Lower lobe of right lung (tissue), 2 donors: ENCODE data around the gene HMBS. TPM values are rescaled to one million over a fixed set of nuclear protein-coding genes. Genes with fewer than 3 reads are reported as not detected.

Source experiments
- ATAC-seq, 2 donors: fragments of 200-7000 bp; cut with Tn5 transposase; one replicate each; pipeline ENCODE4 v1.9.1; 2020 to 2022; ENCODE audit warnings: mild to moderate bottlenecking in 2 of 2, moderate library complexity in 2 of 2
- DNase-seq: peaks from one replicate; pipeline ENCODE4 v3.0.0-alpha.2; 2020
- H3K27ac ChIP-seq: fragments of 200-600 bp; one replicate; pipeline ENCODE4 v1.8.0; 2022
- H3K27me3 ChIP-seq: fragments of 200-600 bp; one replicate; pipeline ENCODE4 v1.8.0; 2022; ENCODE audit warnings: low read depth
- H3K36me3 ChIP-seq: fragments of 200-600 bp; one replicate; pipeline ENCODE4 v1.8.0; 2022; ENCODE audit warnings: mild to moderate bottlenecking
- H3K4me1 ChIP-seq: fragments of 200-600 bp; one replicate; pipeline ENCODE4 v1.8.0; 2022
- H3K4me3 ChIP-seq: fragments of 200-600 bp; one replicate; pipeline ENCODE4 v1.8.0; 2022; ENCODE audit warnings: mild to moderate bottlenecking
- H3K9me3 ChIP-seq: fragments of 200-600 bp; one replicate; pipeline ENCODE4 v1.8.0; 2022
- intact Hi-C: fragments of 100-400 bp; cut with DNase I; formaldehyde crosslinking; loops from one replicate; pipeline ENCODE4 v1.11.0; 2022
- total RNA-seq: library from RNA; stranded (reverse); fragmentation: NEBNext Ultra II Directional; extraction: Animal tissue kit (Norgen Biotek cat#: 25700); gene quantifications from one replicate; pipeline ENCODE4 v1.2.1, GENCODE V29; 2021
- TF ChIP-seq, protein P1 (sequence below): fragments of 200-600 bp; IDR thresholded peaks from one replicate; pipeline ENCODE4 v1.8.0; 2022; ENCODE audit warnings: antibody characterized with exemption, mild to moderate bottlenecking
- donor health status: DM: no; HTN: yes; CAD: no; lungs with severe emphysema.

The HMBS gene
- total RNA-seq, 1 donor from 2014 or later, result 16.7 TPM

GRCh38 chr11:119116235-119116594 is 31.5 kb downstream of the HMBS start:
- Histone ChIP-seq H3K4me3 (peak overlapping the region; percentile 23), H3K27ac (peak overlapping the region; percentile 68), H3K4me1 (peaks cover 6% of the 10 kb centered on the region), H3K27me3 (no peaks in the 10 kb centered on the region), H3K36me3 (peaks cover 57% of the 10 kb centered on the region), H3K9me3 (no peaks in the 10 kb centered on the region)
- TF ChIP-seq, protein P1, sequence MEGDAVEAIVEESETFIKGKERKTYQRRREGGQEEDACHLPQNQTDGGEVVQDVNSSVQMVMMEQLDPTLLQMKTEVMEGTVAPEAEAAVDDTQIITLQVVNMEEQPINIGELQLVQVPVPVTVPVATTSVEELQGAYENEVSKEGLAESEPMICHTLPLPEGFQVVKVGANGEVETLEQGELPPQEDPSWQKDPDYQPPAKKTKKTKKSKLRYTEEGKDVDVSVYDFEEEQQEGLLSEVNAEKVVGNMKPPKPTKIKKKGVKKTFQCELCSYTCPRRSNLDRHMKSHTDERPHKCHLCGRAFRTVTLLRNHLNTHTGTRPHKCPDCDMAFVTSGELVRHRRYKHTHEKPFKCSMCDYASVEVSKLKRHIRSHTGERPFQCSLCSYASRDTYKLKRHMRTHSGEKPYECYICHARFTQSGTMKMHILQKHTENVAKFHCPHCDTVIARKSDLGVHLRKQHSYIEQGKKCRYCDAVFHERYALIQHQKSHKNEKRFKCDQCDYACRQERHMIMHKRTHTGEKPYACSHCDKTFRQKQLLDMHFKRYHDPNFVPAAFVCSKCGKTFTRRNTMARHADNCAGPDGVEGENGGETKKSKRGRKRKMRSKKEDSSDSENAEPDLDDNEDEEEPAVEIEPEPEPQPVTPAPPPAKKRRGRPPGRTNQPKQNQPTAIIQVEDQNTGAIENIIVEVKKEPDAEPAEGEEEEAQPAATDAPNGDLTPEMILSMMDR, result no peak
- ATAC-seq (no peak), DNase-seq (no peak)
- intact Hi-C loops, result no loop called here

DNA sequence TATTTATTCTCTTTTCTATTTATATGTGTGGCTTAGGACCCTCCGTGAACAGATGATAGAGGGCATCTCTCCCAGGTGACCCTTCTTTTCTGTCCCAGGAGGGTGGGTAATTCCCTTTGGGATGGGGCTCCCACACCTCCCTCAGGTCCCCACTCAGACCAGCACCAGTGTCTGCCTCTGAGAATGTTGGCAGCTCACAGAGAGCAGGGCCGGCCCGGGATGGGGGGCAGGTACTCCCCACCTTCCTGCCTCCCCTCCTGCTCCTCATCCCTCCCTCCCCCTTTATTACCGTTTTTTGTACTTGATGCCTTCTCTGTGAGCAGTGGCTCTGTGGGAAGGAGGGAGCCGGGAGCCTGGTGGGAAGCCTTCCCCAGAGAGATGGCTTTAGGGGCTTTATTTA is 31.9 kb downstream of the HMBS start:
- intact Hi-C loops, result no loop called here
- Histone ChIP-seq H3K4me3 (peak overlapping the region; percentile 23), H3K27me3 (no peaks in the 10 kb centered on the region), H3K4me1 (peaks cover 6% of the 10 kb centered on the region), H3K27ac (peak overlapping the region; percentile 68), H3K36me3 (peaks cover 53% of the 10 kb centered on the region), H3K9me3 (no peaks in the 10 kb centered on the region)
- ATAC-seq, result no peak
- TF ChIP-seq, protein P1, result no peak
- no peak for DNase-seq

GRCh38 chr11:119117004-119117706 is 32.5 kb downstream of the HMBS start:
- peaks cover 48% of the 10 kb centered on the region for H3K36me3 ChIP-seq
- ATAC-seq (no peak), DNase-seq (no peak)
- TF ChIP-seq, protein P1, result no peak
- H3K4me3 ChIP-seq, result no peak overlapping the region
- peaks cover 8% of the 10 kb centered on the region for H3K4me1 ChIP-seq
- intact Hi-C loops, result no loop called here
- no peaks in the 10 kb centered on the region for H3K9me3 ChIP-seq
- no peaks in the 10 kb centered on the region for H3K27me3 ChIP-seq
- no peak overlapping the region for H3K27ac ChIP-seq

DNA sequence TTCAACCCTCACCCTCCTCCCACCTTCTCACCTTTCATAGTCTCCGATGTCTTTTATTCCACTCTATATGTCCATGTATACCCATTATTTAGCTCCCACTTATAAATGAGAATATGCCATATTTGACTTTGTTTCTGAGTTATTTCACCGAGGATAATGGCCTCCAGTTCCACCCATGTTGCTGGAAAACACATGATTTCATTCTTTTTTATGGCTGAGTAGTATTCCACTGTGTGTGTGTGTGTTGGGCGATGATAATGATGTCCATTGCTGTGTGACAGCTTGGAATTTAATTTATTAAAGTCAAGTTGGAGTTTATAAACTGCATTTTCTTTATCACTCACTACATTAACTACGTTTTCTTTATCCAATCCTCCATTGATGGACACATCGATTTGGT is 33.5 kb downstream of the HMBS start:
- intact Hi-C loops, result no loop called here

GRCh38 chr11:119118946-119119345 is 34.3 kb downstream of the HMBS start:
- no peak overlapping the region for H3K4me3 ChIP-seq
- DNase-seq, result no peak
- ATAC-seq, result no peak
- TF ChIP-seq, protein P1, result no peak
- H3K4me1 ChIP-seq, result peaks cover 16% of the 10 kb centered on the region
- H3K9me3 ChIP-seq, result no peaks in the 10 kb centered on the region
- peaks cover 34% of the 10 kb centered on the region for H3K36me3 ChIP-seq
- H3K27me3 ChIP-seq, result no peaks in the 10 kb centered on the region
- intact Hi-C loops, result no loop called here
- no peak overlapping the region for H3K27ac ChIP-seq

More for the DNA sequence above, 33.5 kb downstream of the HMBS start:
- peaks cover 37% of the 10 kb centered on the region for H3K36me3 ChIP-seq
- H3K9me3 ChIP-seq, result no peaks in the 10 kb centered on the region
- TF ChIP-seq, protein P1, result no peak
- no peaks in the 10 kb centered on the region for H3K27me3 ChIP-seq
- no peak for DNase-seq
- H3K27ac ChIP-seq, result no peak overlapping the region
- no peak overlapping the region for H3K4me3 ChIP-seq
- ATAC-seq, result no peak
- H3K4me1 ChIP-seq, result peaks cover 16% of the 10 kb centered on the region
